Effector CD8-positive, alpha-beta T cell (primary cell): ENCODE results near the gene PPP1R26.
"Not testable (repeated sequence)": the region's sequence is repeated elsewhere in the genome, so short reads cannot be mapped to it uniquely, and the experiment has no call there.

Experiments used
- DNase-seq: peaks from one replicate; lab custom pipeline; 2025; lab: John Stamatoyannopoulos, UW
- total RNA-seq, 4 experiments: gene quantifications; one replicate each; lab custom pipeline; 2026; lab: John Stamatoyannopoulos, UW

Gene PPP1R26, protein sequence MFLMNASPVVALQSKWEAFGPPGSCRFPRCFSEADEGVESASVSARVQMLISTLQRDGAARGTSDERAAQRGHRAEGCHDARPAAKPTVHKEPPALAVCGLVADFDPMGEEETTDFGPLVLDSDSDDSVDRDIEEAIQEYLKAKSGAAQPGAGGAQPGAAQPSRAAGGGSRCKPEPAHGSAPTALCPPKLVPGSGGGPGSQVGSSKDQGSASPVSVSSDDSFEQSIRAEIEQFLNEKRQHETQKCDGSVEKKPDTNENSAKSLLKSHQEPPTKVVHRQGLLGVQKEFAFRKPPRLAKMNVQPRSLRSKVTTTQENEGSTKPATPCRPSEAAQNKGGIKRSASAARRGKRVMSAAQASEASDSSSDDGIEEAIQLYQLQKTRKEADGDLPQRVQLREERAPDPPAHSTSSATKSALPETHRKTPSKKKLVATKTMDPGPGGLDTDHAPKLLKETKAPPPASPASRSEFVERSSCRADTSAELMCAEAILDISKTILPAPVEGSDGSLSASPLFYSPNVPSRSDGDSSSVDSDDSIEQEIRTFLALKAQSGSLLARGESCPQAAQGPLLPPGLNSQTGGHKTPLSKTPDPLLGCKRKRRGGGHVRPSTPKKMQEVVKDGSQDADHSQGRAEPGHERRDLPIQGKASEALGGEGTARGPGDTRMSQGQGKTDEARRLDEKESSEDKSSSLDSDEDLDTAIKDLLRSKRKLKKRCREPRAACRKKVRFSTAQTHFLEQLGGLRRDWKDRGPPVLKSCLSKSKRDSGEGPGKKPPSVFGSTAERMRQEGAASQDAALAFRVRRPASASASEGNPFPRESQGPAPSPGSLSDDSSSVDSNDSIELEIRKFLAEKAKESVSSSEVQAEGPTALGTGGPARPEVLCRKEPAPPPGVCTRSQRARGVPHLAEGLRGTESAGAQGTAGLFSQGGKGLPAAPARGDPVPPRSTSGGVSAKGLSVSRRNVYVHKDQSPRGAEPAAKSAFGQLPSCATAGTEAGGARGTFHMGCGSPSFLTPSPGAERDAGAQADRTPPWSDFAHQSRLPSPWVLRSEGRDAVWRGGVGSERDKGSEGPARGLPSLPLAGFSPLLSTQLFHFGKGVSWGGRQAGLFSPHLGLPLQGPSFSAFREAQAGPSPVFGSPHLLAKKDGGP (N-terminal part only)
- 1.3 to 2.9 (median 1.7) reads per million in 4 experiments for total RNA-seq

DNA sequence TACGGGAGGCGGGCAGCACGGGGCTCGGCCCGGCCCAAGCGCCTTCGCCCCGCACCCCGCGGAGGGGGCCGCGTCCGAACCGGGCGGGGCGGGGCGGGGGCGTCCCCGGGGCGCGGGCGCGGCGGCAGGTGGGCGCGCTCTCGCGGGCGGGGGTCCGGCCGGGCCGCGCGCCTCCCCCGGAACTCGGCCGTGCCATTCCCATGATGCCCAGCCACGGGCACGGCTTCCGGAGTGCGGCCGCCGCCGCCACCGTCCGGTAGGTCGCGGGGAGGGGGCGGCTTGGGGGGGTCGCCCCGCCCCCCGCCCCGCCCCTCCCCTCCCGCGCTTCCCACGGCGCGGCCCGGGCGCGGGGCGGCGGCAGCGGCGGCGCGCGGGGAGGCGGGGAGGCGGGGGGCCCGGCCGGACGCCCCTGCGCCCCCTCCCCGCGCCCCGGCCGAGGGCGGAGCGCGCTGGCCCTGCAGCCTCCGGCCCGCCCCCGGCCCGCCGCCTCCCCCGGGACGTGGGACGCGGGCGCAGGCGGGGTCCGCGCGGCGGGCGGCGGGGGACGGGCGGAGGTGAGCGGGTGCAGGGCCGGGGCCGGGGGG lies at the start of gene PPP1R26:
Gene PPP1R26, plus strand, starts transcription at position 314 of the 584 bp plus-strand sequence. CDS start 4,729 bp downstream, outside the sequence.
- no peak for DNase-seq

DNA sequence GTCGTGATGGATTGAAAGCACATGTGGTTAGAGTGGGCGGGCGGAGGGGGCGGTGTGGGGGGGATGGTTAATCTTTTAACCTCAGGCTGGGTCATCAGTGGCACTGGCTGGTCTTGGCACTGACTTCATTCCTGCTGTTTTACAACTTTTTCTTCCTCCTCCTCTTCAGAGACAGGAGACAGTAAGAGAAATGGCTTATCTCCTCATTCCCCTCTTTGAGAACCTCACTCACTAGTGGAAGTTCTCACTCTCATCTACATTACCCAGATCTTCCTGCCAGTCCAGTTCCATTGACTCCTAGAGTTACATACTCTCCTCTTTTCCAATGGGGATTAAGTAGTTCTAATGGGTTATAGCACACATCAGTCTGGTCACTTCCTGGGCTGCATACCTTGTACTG lies 42.3 kb upstream of the PPP1R26 start:
- DNase-seq = no peak

DNA sequence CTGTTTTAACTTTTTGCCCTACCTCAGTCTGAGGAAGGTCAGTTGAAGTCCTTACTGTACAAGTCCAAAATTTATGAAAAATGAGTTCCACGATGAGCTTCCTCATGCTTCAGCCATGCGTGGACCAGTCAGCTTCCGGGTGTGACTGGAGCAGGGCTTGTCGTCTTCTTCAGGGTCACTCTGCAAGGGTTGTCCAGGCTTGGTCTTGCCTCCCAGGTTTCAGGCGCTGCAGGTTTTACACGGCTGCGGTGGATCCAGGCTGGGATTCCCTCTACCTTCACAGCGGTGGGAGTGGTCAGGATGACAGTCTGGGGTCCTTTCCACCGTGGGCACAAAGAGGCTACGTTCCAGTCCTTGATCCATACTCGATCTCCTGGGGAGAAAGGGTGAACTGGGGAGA lies 41.9 kb upstream of the PPP1R26 start:
- not testable (repeated sequence) for DNase-seq

DNA sequence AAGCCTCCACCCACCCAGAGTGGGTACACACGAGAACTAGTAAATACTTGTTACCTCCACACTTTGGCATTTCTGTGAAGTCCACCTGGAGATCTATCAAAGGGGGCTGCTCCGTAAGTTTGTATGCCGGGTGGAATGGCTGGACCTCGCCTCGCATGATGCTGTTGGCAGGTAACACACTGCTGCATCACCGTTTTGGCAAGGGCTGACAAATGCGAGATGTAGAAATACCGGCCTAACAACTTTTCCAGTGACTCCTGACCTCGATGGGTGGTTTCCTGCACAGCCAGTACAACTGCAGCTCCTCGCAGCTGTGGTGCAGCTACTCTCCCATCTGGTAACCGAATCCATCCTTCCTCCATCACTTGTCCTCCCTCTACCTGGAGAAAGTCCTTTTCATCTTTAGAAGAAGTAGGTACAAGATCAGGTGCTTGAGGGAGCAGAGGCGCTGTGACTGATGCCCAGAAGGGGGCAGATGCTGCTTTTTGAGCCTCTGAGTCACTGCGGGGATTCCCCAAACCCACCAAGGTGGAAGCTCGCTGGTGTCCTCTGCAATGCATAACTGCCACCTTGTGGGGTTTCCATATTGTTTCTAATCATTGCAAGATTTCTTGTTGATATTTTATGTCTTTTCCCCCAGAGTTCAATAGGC lies 40.9 kb upstream of the PPP1R26 start:
- not testable (repeated sequence) for DNase-seq

DNA sequence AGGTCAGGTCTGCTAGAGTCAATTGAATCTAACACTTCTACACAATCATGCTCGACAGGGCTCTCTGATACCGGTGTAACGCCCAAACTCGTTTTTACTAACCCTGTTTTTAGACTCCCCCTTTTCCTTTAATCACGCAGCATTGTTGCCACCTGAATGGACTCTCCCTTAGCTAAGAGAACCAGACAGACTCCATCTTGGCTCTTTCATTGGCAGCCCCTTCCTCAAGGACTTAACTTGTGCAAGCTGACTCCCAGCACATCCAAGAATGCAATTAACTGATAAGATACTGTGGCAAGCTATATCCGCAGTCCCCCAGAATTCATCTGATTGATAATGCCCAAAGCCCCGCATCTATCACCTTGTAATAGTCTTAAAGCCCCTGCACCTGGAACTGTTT lies 40.1 kb upstream of the PPP1R26 start:
- DNase-seq = not testable (repeated sequence)

DNA sequence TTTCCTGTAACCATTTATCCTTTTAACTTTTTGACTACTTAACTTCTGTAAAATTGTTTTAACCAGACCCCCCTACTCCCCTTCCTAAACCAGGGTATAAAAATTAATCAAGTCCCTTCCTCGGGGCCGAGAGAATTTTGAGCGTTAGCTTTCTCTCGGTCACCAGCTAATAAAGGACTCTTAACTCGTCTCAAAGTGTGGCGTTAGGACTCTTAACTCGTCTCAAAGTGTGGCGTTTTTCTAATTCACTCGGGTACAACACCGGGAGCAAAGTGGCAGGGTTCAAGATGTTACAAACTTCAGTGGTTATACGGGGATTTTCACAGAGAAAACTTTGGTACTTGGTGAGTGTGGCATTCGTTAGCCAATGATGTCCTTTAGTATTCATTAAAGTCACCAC lies 39.7 kb upstream of the PPP1R26 start:
- DNase-seq = no peak

DNA sequence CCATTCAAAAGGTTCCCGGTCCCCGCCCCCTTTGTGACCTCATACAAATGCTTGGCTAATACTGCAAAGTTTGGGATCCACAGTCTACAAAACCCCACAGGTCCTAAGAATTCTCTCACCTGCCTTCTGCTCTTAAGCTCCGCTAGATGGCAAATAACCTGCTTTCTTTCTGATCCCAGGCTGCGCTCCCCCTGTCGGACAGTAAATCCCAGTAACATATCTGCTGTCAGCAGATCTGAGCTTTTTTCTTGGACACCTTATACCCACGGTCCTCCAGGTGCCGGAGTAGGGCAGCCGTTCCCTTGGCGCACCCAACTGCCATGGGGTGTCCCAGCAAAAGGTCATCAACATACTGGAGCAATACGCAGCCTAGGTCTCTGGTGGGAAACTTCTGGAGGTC lies 39.0 kb upstream of the PPP1R26 start:
- DNase-seq = no peak

DNA sequence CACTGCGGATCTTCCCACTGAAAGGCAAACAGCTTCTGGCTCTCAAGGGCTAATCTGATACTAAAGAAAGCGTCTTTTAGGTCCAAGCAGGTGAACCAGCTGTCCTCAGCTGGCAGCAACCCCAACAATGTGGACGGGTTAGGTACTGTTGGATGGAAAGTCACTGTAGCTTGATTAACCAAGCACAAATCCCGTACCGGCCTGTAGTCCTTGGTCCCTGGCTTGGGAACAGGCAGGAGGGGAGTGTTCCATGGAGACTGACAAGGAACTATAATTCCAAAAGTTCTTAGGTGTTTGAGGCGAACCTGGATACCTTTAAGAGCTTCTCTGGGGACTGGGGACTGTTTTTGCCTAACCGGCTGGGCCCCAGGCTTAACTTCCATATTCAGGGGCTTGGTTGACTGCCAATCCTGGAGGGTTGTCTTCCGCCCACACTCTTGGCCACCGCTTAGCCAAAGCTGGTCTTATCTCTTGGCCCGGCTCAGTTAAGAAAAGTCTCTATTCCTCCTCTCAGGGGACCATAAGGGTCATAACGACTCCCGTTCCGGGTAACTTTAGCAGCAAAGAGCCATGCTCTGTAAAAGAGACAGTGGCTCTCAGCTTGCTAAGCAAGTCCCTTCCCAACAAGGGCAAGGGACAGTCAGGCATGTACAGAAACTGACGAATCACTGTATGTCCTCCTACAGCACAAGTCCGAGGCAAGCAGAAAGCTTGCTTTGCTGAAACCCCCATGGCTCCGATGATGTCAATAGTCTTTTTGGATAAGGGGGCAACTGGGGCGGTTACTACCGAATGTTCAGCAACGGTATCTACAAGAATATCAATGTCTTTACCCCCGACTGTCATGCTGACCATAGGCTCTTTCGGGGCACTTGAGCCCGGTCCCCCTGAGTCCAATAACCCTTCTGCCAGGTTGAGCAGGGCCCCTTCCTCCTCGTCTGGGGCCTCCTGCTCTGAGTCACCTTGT lies 38.2 kb upstream of the PPP1R26 start:
- DNase-seq = not testable (repeated sequence)

DNA sequence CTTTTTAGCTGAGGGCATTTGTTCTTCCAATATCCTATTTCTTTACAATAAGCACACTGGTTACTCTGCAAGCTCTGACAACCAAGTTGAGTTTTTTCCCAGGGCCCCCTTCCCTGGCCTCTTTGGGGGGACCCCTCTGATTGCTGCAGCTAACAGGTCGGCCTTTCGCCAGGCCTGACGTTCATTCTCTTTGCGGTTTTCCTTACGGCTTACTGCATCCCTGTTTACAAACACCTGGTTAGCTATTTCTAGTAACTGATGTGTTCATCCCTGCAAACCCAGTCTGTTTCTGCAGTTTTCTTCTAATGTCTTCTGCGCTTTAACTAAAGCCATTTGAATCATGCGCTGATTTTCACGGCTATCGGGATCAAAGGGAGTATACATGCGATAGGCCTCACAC lies 37.5 kb upstream of the PPP1R26 start:
- no peak for DNase-seq

DNA sequence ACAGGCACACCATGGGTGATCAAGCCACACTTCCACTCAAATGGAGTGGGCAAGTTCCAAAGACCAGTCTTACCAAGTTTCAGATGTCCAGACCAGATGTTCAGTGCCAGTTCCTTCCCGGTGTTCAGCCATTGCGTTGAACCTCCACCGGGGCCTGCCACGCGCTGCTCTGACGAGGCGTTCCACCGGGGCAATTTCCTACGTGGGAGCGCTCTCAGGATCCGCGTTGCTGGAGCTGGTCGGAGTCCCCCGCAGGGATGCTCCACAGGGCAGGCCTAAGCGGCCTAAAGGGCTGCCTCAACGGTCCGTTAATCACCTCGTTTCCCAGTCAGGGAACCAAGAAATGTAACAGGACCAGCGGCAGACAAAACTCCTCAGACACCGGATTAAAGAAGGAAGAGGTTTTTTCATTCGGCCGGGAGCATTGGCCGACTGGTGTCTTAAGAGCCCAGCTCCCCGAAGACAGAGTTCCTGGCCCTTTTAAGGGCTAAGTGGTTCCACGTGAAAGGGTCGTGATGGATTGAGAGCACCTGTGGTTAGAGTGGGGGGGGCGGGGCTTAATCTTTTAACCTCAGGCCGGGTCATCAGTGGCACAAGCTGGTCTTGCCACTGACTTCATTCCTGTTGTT lies 35.7 kb upstream of the PPP1R26 start:
- no peak for DNase-seq

DNA sequence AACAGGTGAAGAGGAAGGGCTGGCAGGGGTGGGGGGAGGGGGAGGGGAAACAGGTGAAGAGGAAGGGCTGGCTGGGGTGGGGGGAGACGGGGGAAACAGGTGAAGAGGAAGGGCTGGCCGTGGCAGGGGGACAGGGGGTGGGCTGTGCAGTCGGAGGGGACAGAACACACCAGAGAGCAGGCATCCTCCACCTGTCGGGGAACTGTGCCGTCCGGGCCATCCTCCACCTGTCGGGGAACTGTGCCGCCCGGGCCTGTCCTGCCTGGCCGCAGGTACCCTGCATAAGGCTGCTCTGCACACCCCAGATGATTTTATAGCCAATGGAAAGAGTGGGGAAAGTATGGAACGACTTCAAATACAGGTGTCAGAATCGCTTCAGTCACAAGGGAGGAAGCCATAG lies 32.5 kb upstream of the PPP1R26 start:
- DNase-seq = no peak

DNA sequence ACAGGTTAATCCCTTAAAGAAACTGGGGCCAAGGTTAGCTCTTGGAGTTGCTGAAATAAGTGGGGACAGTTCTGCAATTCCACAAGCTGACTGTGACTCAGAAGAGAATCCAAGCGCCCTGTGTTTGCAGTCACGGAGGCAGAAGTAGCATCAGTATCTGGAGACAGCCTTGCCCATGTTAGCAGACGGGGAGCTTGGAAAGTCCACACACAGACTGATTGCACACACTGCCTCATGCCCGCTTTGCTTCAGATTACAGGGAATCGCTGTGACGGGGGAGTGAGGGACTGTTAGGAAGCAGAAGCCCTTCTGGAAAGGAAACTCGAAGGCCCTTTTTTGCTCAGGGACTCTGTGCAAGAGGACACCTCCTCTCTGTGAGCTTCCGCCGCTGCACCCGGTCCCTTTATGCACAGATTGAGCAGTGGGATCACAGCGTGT lies 30.9 kb upstream of the PPP1R26 start:
- no peak for DNase-seq

DNA sequence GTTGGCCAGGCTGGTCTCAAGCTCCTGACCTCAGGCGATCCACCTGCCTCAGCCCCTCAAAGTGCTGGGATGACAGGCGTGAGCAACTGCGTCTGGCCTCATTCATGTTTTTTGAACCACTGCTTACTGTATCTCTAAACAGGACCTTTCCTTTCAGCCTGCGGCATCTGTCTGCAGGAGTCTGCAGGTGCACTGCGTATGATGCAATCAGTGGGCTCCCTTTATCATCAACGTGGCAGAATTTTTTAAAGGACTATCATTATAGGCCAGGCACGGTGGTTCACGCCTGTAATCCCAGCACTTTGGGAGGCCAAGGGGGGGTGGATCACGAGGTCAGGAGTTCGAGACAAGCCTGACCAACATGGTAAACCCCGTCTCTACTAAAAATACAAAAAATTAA lies 30.1 kb upstream of the PPP1R26 start:
- DNase-seq = not testable (repeated sequence)

DNA sequence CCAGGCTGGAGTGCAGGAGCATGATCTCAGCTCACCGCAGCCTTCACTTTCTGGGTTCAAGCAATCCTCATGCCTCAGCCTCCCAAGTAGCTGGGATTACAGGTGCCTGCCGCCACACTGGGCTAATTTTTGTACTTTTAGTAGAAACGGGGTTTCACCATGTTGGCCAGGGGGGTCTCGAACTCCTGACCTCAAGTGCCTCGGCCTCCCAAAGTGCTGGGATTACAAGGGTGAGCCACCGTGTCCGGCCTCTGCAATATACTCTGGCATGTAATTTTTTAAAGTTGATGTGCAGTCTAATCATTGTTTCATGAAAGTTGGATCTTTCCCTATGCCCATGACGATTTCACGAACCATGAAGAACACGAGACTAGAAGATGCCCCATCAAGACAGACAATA lies 28.6 kb upstream of the PPP1R26 start:
- DNase-seq = no peak

DNA sequence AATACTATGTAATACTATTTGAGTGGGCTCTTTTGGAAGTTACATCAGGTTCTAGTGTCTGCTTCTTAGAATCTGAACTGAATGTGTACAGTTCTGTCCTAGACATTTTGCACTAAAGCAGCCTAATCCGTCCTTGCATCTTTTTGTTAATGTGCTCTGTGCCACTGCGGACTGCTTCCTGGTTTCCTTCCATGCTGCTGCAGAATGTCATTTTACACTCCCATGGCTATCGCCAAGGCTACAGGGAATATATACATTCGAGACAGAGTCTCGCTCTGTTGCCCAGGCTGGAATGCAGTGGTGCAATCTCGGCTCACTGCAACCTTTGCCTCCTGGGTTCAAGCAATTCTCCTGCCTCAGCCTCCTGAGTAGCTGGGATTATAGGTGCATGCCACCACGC lies 27.7 kb upstream of the PPP1R26 start:
- not testable (repeated sequence) for DNase-seq

DNA sequence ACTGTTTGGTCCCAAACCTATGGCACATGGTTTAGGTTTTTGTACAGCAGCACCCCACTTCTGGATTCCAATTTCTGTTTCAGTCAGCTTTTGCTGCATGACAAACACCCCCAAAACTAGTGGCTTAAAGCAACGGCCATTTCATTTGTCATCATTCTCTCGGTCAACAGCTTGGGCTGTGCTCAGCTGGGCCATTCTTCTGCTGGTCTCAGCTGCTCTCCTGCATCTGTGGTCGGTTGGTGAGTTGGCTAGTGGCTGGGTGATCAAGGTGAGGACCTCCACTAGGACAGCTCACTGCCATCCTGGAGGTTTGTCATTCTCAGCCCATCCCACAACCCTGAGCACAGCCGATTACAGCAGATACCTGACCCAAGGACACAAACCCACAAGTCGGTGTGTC lies 24.8 kb upstream of the PPP1R26 start:
- DNase-seq = no peak

DNA sequence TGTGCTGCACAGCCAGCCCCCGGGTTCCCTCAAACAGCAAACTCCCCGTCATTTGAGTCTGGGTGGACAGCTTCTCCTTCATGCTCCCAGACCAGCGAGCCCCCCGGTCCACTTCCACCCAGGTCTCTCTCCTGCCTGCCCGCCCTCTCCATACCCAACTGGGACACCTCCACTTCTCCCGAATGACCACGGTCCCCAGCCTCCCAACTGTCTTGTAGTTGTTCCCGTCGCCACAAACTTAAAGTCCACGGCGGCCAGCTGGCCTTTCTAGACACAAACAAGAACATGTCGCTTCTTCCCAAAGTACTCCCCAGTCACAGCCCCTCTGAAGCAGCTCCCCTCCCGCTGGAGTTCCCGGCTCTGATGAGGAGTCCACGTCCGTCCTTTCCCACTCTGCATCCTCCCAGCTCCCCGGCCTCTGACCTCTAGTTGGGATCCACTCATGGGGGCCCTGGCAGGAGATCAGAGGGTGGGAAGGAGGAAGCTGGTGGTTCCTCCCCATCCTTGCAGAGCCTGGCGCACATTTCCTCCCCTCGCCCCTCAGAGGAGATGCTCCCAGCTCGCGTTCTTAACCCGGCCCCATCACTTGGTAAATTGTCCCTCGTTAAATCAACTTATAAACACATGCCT lies 24.1 kb upstream of the PPP1R26 start:
- DNase-seq = no peak

DNA sequence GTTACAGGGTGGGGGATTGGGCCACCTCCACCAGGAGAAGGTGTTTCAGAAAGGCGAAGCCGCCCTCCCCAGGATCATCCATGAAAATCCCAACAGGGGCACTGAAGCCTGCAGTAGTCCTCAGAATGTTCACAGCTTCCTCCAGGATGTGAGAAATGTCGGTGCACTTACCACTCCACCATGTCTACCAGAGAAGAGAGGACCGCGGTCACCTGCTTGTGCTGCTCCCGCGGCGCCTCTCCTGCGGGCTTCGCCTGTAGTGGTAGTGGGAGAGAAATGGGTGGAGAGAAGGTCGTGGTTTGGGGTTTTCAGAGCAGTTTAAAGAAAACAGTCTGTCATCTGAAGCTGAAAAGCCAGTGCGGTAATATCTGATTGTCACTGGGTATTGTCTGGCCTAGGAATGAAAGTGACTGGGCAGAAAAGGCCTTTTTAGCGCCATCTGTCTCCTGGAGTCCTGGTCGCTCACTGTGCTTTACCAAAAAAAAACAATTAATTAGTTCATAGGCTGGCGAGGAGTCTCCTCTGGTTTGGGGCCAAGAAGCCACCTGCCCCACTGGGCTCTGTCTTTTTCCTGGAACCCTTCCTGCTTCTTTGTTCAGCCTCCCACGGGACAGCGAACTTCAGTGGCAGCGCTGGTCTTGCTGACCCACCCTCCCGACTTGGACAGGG lies 23.0 kb upstream of the PPP1R26 start:
- no peak for DNase-seq

DNA sequence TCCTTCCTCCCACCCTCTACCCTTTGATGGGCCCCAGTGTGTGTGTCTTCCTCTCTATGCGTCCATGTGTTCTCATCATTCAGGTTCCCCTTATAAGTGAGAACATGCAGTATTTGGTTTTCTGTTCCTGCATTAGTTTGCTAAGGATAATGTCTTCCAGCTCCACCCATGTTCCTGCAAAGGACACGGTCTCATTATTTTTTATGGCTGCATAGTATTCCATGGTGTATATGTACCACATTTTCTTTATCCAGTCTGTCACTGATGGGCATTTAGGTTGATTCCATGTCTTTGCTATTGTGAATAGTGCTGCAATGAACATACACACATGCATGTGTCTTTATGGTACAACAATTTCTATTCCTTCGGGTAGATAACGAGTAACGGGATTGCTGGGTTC lies 21.1 kb upstream of the PPP1R26 start:
- not testable (repeated sequence) for DNase-seq
